T47D (cell line): Measurements from ENCODE around the gene KCNJ10.

Experiments
- DNase-seq, 2 experiments: peaks; one replicate each; pipeline versions ENCODE4 v3.0.0 to v3.0.0-alpha.2; 2011 to 2012; ENCODE audit warnings: low read depth in 1 of 2, low spot score in 1 of 2
- JUND ChIP-seq: IDR thresholded peaks from 2 replicates; pipeline ENCODE4 v1.6.1; 2012; ENCODE audit warnings: low read depth
- in situ Hi-C: cut with HindIII; loops from 2 replicates; pipeline ENCODE4 v1.10.0; 2016; ENCODE audit warnings: low sequenced_read_pairs, low pct_unique_long_range_greater_than_20kb

The KCNJ10 gene

DNA sequence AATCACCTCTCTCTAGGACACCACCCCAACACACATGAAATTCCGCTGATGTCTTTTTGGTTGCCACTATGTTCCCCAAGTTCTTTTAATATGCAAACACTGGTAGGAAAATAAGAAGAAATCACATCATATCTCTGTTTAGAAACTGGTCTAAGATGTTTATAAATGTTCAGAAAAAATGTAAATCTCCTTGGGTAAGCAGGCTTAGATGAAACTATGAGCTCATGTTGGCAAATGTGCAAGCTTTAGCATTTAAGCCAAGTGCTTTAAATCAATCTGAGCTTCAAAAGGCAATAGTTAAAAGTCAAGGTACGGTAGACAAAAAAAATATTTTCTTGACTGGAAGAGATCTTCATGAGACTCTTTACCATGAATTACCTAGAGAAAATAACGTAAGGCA lies 90.7 kb downstream of the KCNJ10 start:
- no peak for DNase-seq
- in situ Hi-C loops: no loop called here
- no peak for TF ChIP-seq JUND

DNA sequence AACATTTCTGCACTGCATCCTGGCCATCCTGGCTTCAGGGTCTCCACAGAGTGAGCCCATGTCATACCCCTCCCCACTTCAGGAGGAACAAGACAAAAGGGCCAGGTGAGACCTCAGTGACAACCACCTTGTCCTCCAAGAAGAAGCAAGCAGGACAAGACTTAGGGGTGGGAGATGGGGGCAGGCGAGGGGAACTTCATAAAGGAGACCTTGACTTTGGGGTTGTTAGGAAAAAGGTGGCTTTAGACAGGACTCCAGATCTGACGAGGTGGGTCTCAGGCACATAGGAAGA lies 91.9 kb downstream of the KCNJ10 start:
- no peak for TF ChIP-seq JUND
- no peak for DNase-seq
- in situ Hi-C loops: no loop called here

DNA sequence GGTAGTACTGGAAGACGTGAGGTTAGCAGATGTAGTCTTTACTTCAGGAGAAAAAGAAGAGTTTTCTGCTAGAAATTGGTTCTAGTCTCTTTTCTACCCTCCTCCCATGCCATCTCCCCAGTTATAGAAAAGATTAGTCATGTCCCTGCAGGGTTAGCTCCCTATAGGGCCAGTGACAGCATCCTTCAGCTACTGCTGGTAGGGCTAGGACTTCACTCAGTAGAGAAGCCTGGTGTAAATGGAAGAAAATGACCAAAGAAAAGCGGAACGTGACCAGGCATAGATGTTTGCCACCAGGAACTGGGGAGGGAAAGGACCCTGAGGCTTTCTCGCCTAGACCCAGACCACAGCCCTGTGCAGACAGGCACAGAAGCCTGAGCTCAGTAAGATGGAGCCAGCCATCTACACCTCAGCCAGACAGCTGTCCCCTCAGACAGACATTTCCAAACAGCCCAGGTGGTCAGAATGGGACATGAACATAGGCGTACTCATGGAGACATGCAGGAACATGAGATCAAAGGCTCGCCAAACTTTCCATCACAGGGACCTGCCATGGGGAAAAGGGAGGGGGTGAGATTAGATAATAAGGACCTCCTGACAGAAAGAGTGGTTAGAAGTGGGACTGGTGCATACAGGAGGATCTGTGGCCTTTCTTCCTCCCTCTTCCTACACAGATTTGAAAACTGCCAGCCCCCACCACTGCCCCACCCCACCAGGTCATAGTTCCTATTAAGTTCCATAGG lies 92.4 kb downstream of the KCNJ10 start:
- TF ChIP-seq JUND: no peak
- DNase-seq: no peak
- in situ Hi-C loops: no loop called here

DNA sequence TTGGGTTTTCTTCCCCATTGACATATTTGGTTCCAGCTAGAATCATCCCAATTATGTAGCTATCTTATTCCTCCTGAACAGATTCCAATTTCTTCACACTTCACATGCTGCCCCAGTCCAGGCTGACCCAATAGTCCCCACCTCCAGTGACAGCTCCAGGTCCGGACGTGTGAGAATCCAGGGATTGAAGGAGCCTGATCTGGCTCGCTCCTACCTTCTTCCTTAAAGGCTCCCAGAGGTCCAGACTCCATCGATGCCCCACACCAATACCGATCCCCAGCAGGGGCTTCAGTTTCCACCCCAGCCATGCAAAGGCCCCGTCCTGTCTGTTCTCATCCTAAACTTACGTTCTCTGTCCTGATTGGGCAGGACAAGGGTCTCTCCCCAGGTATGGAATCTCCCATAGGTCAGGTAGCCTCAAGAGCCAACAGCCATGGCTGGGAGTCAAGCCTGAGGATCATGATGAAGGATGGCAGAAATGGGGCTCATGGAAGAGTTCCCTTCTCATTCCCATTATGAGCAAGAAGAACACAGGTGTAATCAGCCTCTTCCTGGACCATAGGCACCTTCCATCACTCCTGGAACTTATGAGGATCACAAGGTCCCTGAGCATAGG lies 95.5 kb downstream of the KCNJ10 start:
- no peak for DNase-seq
- in situ Hi-C loops: no loop called here
- no peak for TF ChIP-seq JUND

DNA sequence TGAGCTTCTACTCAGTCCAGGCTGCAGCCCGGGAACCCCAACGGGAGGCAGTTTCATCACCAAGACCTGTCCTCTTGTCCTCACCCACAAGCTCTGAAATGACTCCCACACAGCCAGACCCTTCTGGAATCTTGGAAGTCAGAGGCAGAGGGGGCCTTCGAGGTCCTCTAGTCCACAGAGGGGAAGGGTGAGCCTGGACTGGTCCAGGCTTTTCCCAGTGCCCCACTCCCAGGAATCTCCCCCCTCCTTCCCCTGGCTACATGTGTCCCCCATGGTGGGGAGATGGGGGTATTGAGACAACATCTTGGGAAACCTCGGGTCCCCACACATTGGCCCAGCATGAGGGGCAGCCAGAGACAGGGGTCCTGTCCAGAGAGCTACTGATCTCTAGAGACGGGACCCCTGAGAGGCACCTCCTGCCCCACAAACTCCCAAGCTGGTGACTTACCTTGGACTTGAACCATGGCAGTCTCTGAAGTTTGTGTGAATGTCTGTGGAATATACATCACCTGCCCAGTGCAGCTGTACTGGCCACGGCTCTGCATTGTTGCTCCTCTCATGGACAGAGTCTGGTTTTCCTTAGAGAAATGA lies 96.5 kb downstream of the KCNJ10 start:
- TF ChIP-seq JUND: no peak

DNA sequence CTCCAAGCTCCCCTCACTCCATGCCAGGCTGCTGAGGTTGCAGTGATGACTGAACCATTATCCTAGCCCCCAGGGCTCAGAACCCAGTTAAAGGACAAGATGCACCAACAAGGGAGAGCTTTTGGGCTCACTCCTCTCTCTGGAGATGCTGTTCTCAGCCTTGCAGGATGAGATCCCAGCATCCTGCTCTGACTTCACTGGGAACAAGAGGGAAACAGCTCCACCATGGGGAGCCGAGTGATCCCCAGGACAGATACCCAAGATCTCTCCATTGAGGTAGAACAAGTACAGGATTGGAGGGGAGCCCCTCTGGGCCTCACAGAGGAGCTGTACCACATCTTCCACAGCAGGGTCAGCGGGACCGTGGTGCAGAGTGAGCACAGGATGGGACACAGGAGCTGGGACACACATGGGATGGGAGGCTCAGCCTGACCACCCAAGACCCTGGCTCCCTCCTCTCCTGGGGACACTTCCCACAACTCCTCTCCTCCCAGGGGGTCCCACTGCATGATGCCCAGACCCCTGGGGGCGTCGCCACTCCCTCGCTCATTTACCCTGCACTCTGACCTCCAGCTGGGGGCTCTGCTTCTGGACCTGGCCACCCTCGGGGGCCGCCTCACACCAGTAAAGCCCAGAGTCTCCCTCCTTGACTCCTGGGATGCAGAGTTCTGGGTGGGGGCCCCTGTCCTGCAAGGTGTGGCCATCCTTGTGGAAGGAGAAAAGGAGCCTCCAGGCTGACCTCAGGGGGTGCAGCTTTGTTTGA lies 97.3 kb downstream of the KCNJ10 start:
- in situ Hi-C loops: no loop called here
- TF ChIP-seq JUND: no peak

More for the DNA sequence above, 96.5 kb downstream of the KCNJ10 start:
- no peak for DNase-seq
- in situ Hi-C loops: no loop called here

DNA sequence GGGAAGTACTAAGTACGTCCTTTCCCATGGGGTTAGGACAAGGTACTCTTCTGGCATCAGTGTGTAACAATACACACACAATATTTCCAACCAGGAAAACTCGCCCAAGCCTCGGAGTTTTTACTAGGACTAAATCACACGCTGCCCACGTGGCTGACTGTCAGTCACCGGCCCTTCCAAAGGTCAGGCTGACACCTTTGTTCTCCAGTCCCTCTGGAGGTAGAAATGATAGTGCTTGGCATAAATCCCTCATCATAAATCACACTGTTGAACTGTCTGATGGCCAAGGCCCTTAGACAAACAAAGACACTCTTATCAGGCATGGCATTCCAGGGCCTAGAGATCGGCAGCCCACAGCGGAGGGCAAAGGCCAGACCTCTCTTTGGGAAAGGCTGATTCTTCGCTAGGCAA lies 99.0 kb downstream of the KCNJ10 start:
- DNase-seq: no peak
- in situ Hi-C loops: no loop called here
- TF ChIP-seq JUND: no peak

More for the DNA sequence above, 97.3 kb downstream of the KCNJ10 start:
- DNase-seq: no peak

DNA sequence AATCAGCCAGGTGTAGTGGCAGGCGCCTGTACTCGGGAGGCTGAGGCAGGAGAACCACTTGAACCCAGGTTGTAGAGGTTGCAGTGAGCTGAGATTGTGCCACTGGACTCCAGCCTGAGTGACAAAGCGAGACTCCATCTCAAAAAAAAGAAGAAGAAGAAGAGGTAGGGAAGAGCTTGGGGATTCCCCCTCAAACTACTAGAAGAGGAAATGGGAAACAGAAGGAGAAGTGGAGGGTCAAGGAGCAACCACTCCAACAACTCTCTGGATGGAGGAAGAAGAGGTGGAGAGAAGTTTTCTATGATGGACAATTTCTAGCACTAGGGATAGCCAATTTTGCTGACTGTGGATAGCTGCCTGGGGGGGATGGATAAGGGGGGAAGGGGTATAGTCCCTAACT lies 101.1 kb downstream of the KCNJ10 start:
- DNase-seq: no peak
- TF ChIP-seq JUND: no peak
- in situ Hi-C loops: no loop called here

DNA sequence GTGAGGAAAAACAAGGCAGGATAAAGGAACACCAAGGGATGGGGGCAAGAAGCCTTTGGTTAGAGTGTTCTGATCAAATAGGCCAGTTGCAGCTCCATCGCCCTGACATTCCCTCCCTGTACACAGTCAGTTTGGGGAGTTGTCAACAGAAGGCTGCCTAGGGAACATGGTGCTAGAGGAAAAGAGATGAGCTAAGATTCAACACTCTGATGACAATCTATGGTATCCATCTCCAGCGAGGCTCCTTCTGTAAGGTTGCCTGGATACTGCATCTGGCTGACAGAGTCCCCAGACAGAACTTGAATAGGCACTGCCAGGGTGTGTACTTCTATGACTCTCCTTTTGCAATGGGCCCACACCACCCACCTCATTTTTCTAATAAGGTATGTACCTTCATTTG lies 104.7 kb downstream of the KCNJ10 start:
- no peak for TF ChIP-seq JUND
- no peak for DNase-seq
- in situ Hi-C loops: no loop called here

DNA sequence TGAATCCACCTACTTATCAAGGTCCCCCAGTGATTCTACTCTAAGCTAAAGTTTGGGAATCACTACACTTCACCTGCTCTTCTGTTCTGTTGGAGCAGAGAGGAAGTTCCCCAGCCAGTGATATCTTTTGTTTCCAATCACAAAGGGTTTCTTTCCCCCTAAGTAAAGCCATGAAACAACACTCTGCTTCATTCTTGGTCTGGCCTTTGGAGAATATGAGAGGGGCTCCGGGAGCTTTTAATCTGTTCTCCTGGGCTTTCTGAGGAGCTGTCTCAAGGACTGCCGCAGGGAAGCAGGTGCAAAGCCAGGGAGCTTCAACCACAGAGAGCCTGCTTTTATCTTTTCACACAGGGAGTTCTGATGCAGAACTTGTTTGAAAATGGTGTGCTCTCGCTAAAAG lies 105.8 kb downstream of the KCNJ10 start:
- no peak for DNase-seq
- in situ Hi-C loops: no loop called here
- TF ChIP-seq JUND: no peak

DNA sequence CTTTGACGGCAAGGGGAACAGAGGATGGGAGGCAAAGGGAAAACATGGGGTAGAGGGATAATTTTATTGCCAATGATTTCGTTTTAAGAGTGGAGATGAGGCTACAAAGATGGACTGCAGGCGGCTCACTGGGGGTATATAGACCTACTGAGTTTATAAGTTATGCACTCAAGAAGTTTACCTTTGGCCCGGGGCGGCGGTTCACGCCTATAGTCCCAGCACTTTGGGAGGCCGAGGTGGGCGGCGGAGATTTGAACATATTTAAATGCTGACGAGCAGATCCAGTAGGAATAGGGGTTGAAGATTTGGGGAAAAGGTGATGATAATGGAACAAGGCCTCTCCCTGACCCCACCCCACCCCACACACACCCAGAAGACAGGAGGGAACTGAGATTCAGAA lies 107.8 kb downstream of the KCNJ10 start:
- in situ Hi-C loops: no loop called here
- no peak for TF ChIP-seq JUND
- no peak for DNase-seq

DNA sequence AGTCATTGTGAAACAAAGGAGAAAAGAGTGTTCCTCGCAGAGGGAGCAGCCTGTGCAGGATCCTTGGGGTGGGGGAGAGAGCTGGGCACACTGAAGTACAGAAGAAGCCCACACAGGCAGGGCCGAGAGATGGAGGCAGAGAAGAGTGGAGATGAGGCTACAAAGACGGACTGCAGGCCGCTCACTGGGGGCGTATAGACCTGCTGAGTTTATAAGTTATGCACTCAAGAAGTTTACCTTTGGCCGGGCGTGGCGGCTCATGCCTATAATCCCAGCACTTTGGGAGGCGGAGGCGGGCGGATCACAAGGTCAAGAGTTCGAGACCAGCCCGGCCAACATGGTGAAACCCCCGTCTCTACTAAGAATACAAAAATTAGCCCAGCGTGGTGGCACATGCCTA lies 108.3 kb downstream of the KCNJ10 start:
- TF ChIP-seq JUND: no peak
- DNase-seq: no peak
- in situ Hi-C loops: no loop called here
